HEK293 (cell line): ENCODE results near the gene APBA1.

Experiments used
- CTCF ChIA-PET: fragments of 350-600 bp; formaldehyde crosslinking; extraction: SDS; loops from one replicate; lab custom pipeline; 2021; ENCODE audit warnings: antibody characterized with exemption; lab: Yijun Ruan, JAX
- POLR2A ChIA-PET: fragments of 300-600 bp; formaldehyde crosslinking; extraction: SDS; loops from one replicate; lab custom pipeline; 2020; ENCODE audit warnings: antibody characterized with exemption, inconsistent platforms; lab: Yijun Ruan, JAX
- H3K27ac ChIP-seq: fragments of 200-500 bp; sonication (Bioruptor generic); 2 replicates; pipeline ENCODE4 v1.5.1; 2014; ENCODE audit warnings: low read depth, low read length, control low read depth, inconsistent platforms; ENCODE audit errors: extremely low read depth
- H3K36me3 ChIP-seq, 2 experiments: fragments of 200-500 bp in 1 of 2; sonication (Bioruptor generic) in 1 of 2; 1 replicate in 1 of 2; 2 replicates in 1 of 2; pipeline ENCODE4 v1.5.1; 2014 to 2017; ENCODE audit warnings: inconsistent platforms in 2 of 2, low read length in 2 of 2; ENCODE audit not compliant: control insufficient read depth in 2 of 2, insufficient read depth in 1 of 2
- H3K4me1 ChIP-seq: fragments of 200-500 bp; sonication (Bioruptor generic); 2 replicates; pipeline ENCODE4 v1.5.1; 2014; ENCODE audit warnings: mild to moderate bottlenecking, low read length, inconsistent platforms; ENCODE audit not compliant: control insufficient read depth, insufficient read depth
- H3K4me3 ChIP-seq: 2 replicates; pipeline ENCODE4 v1.5.1; 2011; ENCODE audit warnings: low read depth, mild to moderate bottlenecking, control low read depth, low read length, moderate library complexity
- H3K9me3 ChIP-seq: fragments of 200-500 bp; sonication (Bioruptor generic); 2 replicates; pipeline ENCODE4 v1.5.1; 2014; ENCODE audit warnings: low read depth, low read length, inconsistent platforms; ENCODE audit not compliant: control insufficient read depth, insufficient read depth
- FEZF1 ChIP-seq: fragments of 450-650 bp; formaldehyde crosslinking; IDR thresholded peaks from 2 replicates; pipeline ENCODE4 v1.5.1; 2016; ENCODE audit warnings: missing biosample characterization, missing genetic modification characterization
- KLF1 ChIP-seq: fragments of 450-650 bp; formaldehyde crosslinking; IDR thresholded peaks from 2 replicates; pipeline ENCODE4 v1.5.1; 2016; ENCODE audit warnings: missing biosample characterization, missing genetic modification characterization
- KLF7 ChIP-seq: fragments of 450-650 bp; formaldehyde crosslinking; IDR thresholded peaks from 2 replicates; pipeline ENCODE4 v1.5.1; 2016; ENCODE audit warnings: missing biosample characterization, missing genetic modification characterization, borderline replicate concordance
- KLF8 ChIP-seq: fragments of 450-650 bp; formaldehyde crosslinking; IDR thresholded peaks from 2 replicates; pipeline ENCODE4 v1.5.1; 2016; ENCODE audit warnings: missing biosample characterization, missing genetic modification characterization
- PBX3 ChIP-seq: sonication (generic); formaldehyde crosslinking; IDR thresholded peaks from 2 replicates; pipeline ENCODE4 v1.8.1; 2022; ENCODE audit warnings: mild to moderate bottlenecking, moderate library complexity, missing genetic modification reagents
- ZNF114 ChIP-seq: fragments of 450-650 bp; formaldehyde crosslinking; IDR thresholded peaks from 2 replicates; pipeline ENCODE4 v1.5.0; 2017; ENCODE audit warnings: missing biosample characterization, missing genetic modification characterization
- ZNF16 ChIP-seq: fragments of 450-650 bp; formaldehyde crosslinking; IDR thresholded peaks from 2 replicates; pipeline ENCODE4 v1.5.1; 2016; ENCODE audit warnings: low read depth, missing biosample characterization, missing genetic modification characterization
- ZNF169 ChIP-seq: fragments of 450-650 bp; formaldehyde crosslinking; IDR thresholded peaks from 2 replicates; pipeline ENCODE4 v1.5.1; 2016; ENCODE audit warnings: missing biosample characterization, missing genetic modification characterization
- ZNF266 ChIP-seq: fragments of 450-650 bp; formaldehyde crosslinking; IDR thresholded peaks from 2 replicates; pipeline ENCODE4 v1.5.1; 2016; ENCODE audit warnings: missing biosample characterization, missing genetic modification characterization, low read depth
- ZNF311 ChIP-seq: fragments of 450-650 bp; formaldehyde crosslinking; IDR thresholded peaks from 2 replicates; pipeline ENCODE4 v1.5.1; 2017; ENCODE audit warnings: missing biosample characterization, missing genetic modification characterization, borderline replicate concordance
- ZNF335 ChIP-seq: fragments of 450-650 bp; formaldehyde crosslinking; conservative IDR thresholded peaks from 2 replicates; pipeline ENCODE4 v1.5.1; 2016; ENCODE audit warnings: missing biosample characterization, missing genetic modification characterization
- ZNF404 ChIP-seq: fragments of 450-650 bp; formaldehyde crosslinking; IDR thresholded peaks from 2 replicates; pipeline ENCODE4 v1.5.1; 2017; ENCODE audit warnings: missing biosample characterization, missing genetic modification characterization
- ZNF433 ChIP-seq: fragments of 450-650 bp; formaldehyde crosslinking; IDR thresholded peaks from 2 replicates; pipeline ENCODE4 v1.5.1; 2016; ENCODE audit warnings: missing biosample characterization, missing genetic modification characterization, low read depth
- ZNF473 ChIP-seq: fragments of 450-650 bp; formaldehyde crosslinking; IDR thresholded peaks from 2 replicates; pipeline ENCODE4 v1.5.1; 2017; ENCODE audit warnings: missing biosample characterization, missing genetic modification characterization
- ZNF514 ChIP-seq: fragments of 450-650 bp; formaldehyde crosslinking; IDR thresholded peaks from 2 replicates; pipeline ENCODE4 v1.5.1; 2016; ENCODE audit warnings: missing biosample characterization, missing genetic modification characterization
- ZNF555 ChIP-seq: fragments of 450-650 bp; formaldehyde crosslinking; conservative IDR thresholded peaks from 2 replicates; pipeline ENCODE4 v1.5.1; 2017; ENCODE audit warnings: missing biosample characterization, mild to moderate bottlenecking, missing genetic modification characterization, inconsistent platforms
- ZNF561 ChIP-seq: fragments of 450-650 bp; IDR thresholded peaks from 2 replicates; pipeline ENCODE4 v1.5.1; 2018; ENCODE audit warnings: missing biosample characterization, missing genetic modification characterization, borderline replicate concordance
- ZNF747 ChIP-seq: fragments of 450-650 bp; formaldehyde crosslinking; IDR thresholded peaks from 2 replicates; pipeline ENCODE4 v1.5.1; 2016; ENCODE audit warnings: missing biosample characterization, missing genetic modification characterization
- ZNF791 ChIP-seq: fragments of 450-650 bp; formaldehyde crosslinking; IDR thresholded peaks from 2 replicates; pipeline ENCODE4 v1.5.1; 2016; ENCODE audit warnings: missing biosample characterization, missing genetic modification characterization
- ZNF843 ChIP-seq: fragments of 450-650 bp; formaldehyde crosslinking; IDR thresholded peaks from 2 replicates; pipeline ENCODE4 v1.5.1; 2016; ENCODE audit warnings: missing biosample characterization, missing genetic modification characterization
- TF ChIP-seq, protein P1 (sequence below): fragments of 450-650 bp; formaldehyde crosslinking; IDR thresholded peaks from 2 replicates; pipeline ENCODE4 v1.5.1; 2017; ENCODE audit warnings: missing biosample characterization, missing genetic modification characterization
- TF ChIP-seq, protein P2 (sequence below): fragments of 450-650 bp; formaldehyde crosslinking; IDR thresholded peaks from 2 replicates; pipeline ENCODE4 v1.5.1; 2016; ENCODE audit warnings: missing biosample characterization, missing genetic modification characterization, borderline replicate concordance

APBA1 gene

GRCh38 chr9:69620731-69621130, 51.4 kb downstream of the APBA1 start:
- no peak for TF ChIP-seq ZNF404 (tag by site-specific recombination)
- TF ChIP-seq ZNF266 (tag by site-specific recombination) = no peak
- TF ChIP-seq, all 188 proteins: peak for 0
- no peak overlapping the region for H3K27ac ChIP-seq
- H3K4me1 ChIP-seq = no peaks in the 10 kb centered on the region
- CTCF ChIA-PET = interaction anchor here (0.6 kb wide), 1 partner anchor 10 kb away, joined by 4 read pairs; no protein-coding TSS in a partner anchor
- POLR2A ChIA-PET = no interaction called here
- H3K9me3 ChIP-seq = no peaks in the 10 kb centered on the region
- H3K4me3 ChIP-seq = no peak overlapping the region
- no peaks in the 10 kb centered on the region for H3K36me3 ChIP-seq

GRCh38 chr9:69619233-69619632, 52.9 kb downstream of the APBA1 start:
- no peaks in the 10 kb centered on the region for H3K9me3 ChIP-seq
- H3K27ac ChIP-seq = no peak overlapping the region
- CTCF ChIA-PET = no interaction called here
- no peak for TF ChIP-seq ZNF555 (tag by site-specific recombination)
- TF ChIP-seq, all 188 proteins: peak for 0
- POLR2A ChIA-PET = no interaction called here
- H3K4me1 ChIP-seq = no peaks in the 10 kb centered on the region
- H3K36me3 ChIP-seq = no peaks in the 10 kb centered on the region
- no peak overlapping the region for H3K4me3 ChIP-seq

DNA sequence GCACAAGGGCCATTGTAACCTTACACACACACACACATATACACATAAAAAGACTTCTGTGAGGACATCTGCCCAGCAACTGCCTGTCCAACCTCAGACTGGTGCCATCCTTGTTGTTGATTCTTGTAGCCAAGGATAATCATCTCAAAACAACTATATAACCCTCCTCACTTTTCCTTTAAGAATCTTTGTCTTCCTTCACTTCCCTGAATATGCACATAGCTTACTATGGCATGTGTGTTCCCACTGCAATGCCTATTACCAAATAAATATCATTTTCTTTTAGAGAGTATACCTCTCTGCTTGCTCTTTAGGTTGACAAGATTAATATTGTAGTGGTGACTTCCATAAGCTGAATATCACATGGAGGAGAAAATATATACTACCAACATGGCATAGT, 55.2 kb downstream of the APBA1 start:
- POLR2A ChIA-PET = no interaction called here

More for the DNA sequence above, 55.2 kb downstream of the APBA1 start:
- CTCF ChIA-PET = interaction anchor here (0.6 to 1.2 kb wide), 2 partner anchors 81 to 562 kb away, joined by 3 to 4 read pairs; no protein-coding TSS in a partner anchor
- H3K36me3 ChIP-seq = no peaks in the 10 kb centered on the region
- H3K4me3 ChIP-seq = no peak overlapping the region
- H3K27ac ChIP-seq = no peak overlapping the region
- H3K4me1 ChIP-seq = no peaks in the 10 kb centered on the region
- TF ChIP-seq KLF7 (tag by site-specific recombination) = no peak
- TF ChIP-seq ZNF561 = no peak
- TF ChIP-seq ZNF114 (tag by site-specific recombination) = no peak
- TF ChIP-seq, protein P1, sequence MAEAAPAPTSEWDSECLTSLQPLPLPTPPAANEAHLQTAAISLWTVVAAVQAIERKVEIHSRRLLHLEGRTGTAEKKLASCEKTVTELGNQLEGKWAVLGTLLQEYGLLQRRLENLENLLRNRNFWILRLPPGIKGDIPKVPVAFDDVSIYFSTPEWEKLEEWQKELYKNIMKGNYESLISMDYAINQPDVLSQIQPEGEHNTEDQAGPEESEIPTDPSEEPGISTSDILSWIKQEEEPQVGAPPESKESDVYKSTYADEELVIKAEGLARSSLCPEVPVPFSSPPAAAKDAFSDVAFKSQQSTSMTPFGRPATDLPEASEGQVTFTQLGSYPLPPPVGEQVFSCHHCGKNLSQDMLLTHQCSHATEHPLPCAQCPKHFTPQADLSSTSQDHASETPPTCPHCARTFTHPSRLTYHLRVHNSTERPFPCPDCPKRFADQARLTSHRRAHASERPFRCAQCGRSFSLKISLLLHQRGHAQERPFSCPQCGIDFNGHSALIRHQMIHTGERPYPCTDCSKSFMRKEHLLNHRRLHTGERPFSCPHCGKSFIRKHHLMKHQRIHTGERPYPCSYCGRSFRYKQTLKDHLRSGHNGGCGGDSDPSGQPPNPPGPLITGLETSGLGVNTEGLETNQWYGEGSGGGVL (tag by site-specific recombination) = no peak
- TF ChIP-seq FEZF1 = no peak
- no peak for TF ChIP-seq ZNF843 (tag by site-specific recombination)
- TF ChIP-seq, protein P2, sequence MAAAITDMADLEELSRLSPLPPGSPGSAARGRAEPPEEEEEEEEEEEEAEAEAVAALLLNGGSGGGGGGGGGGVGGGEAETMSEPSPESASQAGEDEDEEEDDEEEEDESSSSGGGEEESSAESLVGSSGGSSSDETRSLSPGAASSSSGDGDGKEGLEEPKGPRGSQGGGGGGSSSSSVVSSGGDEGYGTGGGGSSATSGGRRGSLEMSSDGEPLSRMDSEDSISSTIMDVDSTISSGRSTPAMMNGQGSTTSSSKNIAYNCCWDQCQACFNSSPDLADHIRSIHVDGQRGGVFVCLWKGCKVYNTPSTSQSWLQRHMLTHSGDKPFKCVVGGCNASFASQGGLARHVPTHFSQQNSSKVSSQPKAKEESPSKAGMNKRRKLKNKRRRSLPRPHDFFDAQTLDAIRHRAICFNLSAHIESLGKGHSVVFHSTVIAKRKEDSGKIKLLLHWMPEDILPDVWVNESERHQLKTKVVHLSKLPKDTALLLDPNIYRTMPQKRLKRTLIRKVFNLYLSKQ = no peak
- no peak for TF ChIP-seq KLF1
- no peak for TF ChIP-seq ZNF311 (tag by site-specific recombination)
- TF ChIP-seq ZNF473 (tag by site-specific recombination) = no peak
- TF ChIP-seq ZNF169 (tag by site-specific recombination) = no peak
- TF ChIP-seq ZNF16 (tag by site-specific recombination) = no peak
- no peak for TF ChIP-seq ZNF791
- no peak for TF ChIP-seq ZNF335
- no peak for TF ChIP-seq KLF8
- TF ChIP-seq PBX3 (CRISPR knock-in tag) = no peak
- TF ChIP-seq ZNF433 (tag by site-specific recombination) = no peak
- no peak for TF ChIP-seq ZNF747 (tag by site-specific recombination)
- no peak for TF ChIP-seq ZNF514 (tag by site-specific recombination)
- H3K9me3 ChIP-seq = no peaks in the 10 kb centered on the region
